Esophagus squamous epithelium (tissue), 4 donors: ENCODE data around the gene OSBPL9.

Source experiments
- POLR2A ChIP-seq, 4 donors: fragments of 450-650 bp; IDR thresholded peaks; one replicate each; pipeline ENCODE4 v1.6.1; 2017; ENCODE audit warnings: antibody characterized with exemption in 4 of 4, mild to moderate bottlenecking in 4 of 4, moderate library complexity in 3 of 4
- TF ChIP-seq, protein P1 (sequence below), 6 experiments: fragments of 450-650 bp in 4 of 6; fragments of 200-600 bp in 2 of 6; sonication (generic) in 2 of 6; IDR thresholded peaks; one replicate each; pipeline ENCODE4 v1.5.1; 2016 to 2019; ENCODE audit warnings: antibody characterized with exemption in 6 of 6, mild to moderate bottlenecking in 4 of 6, moderate library complexity in 4 of 6

DNA sequence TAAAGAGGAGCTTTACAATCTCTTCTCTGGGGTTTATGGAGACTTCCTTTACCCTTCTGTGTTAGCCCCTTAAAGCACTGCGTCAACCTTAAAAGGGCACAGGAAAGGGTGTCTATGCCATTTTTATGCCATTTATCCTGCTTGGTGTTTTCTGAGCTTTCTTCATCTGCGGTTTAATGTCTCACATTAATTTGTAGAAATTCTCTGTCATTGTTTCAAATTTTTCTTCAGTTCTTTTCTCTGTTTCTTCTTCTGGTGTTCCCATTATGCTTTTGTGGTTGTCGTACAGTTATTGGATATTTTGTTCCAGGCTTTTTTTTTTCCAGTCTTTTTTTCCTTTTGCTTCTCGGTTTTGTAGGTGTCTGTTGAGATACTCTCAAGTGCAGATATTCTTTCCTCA, 107.9 kb downstream of the OSBPL9 start:
- TF ChIP-seq, protein P1, sequence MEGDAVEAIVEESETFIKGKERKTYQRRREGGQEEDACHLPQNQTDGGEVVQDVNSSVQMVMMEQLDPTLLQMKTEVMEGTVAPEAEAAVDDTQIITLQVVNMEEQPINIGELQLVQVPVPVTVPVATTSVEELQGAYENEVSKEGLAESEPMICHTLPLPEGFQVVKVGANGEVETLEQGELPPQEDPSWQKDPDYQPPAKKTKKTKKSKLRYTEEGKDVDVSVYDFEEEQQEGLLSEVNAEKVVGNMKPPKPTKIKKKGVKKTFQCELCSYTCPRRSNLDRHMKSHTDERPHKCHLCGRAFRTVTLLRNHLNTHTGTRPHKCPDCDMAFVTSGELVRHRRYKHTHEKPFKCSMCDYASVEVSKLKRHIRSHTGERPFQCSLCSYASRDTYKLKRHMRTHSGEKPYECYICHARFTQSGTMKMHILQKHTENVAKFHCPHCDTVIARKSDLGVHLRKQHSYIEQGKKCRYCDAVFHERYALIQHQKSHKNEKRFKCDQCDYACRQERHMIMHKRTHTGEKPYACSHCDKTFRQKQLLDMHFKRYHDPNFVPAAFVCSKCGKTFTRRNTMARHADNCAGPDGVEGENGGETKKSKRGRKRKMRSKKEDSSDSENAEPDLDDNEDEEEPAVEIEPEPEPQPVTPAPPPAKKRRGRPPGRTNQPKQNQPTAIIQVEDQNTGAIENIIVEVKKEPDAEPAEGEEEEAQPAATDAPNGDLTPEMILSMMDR (IDR thresholded peaks at IDR 0.05) = no peak
- TF ChIP-seq POLR2A (IDR thresholded peaks at IDR 0.05) = no peak
